GM20431 (cell line): ENCODE data around the gene C3orf80.
"Not testable (repeated sequence)": the region's sequence is repeated elsewhere in the genome, so short reads cannot be mapped to it uniquely, and the experiment has no call there.

Experiments used
- in situ Hi-C: fragments of 300-500 bp; cut with MseI, MboI; formaldehyde crosslinking; loops from one replicate; pipeline ENCODE4 v1.15.0; 2020; ENCODE audit warnings: low sequenced_read_pairs; ENCODE audit not compliant: unreplicated experiment

The C3orf80 gene

DNA sequence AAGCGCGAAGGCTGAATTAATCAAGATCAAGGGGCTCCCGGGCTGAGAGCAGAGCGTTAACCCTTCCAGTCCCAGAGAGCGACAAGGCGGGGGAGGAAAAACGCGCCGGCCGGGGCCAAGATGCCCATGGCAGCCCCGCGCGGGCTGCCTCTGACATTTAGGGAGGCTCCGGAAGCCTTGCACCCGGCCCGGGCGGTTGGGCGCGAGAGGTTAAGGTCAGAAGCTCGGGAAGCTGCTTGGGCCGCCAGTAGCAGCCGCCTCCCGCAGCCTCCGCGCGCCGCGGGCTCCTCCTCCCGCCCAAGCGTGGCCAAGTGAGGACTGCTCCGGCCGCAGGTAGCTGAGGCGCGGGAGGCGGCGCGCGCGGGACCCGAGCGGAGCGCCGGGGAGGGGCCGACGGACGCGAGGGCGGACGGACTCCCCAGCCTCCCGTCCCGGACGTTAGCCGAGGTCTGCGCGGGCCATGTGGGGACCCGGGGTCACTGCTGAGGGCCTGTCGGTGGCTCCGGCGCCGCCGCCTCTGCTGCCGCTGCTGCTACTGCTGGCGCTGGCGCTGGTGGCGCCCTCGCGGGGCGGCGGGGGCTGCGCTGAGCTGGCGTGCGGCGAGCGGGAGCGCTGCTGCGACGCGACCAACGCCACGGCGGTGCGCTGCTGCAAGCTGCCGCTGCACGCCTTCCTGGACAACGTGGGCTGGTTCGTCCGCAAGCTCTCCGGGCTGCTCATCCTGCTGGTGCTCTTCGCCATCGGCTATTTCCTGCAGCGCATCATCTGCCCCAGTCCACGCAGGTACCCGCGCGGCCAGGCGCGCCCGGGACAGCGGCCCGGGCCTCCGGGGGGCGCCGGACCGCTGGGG lies at the start of gene C3orf80:
TSS of gene C3orf80 (plus strand) at position 247 of the 850 bp plus-strand sequence. CDS start at position 461, 214 bp downstream.
- in situ Hi-C loops, result no loop called here

DNA sequence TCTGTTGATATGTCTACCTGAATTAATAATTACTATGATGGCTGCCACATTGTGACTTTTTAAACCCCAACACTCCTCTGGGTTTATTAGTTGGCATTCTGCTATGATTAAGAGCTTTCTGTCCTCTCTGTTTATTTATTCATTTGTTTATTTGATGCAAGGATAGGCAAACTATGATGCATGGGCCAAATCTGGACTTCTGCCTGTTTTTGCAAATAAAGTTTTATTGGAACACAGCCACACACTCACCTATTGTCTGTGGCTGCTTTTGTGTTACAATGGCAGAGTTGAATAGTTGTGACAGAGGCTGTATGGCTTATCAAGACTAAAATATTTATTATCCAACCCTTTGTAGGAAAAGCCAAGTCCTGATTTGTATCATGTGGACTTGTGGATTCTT lies 48.3 kb upstream of the C3orf80 start:
- in situ Hi-C loops, result no loop called here

DNA sequence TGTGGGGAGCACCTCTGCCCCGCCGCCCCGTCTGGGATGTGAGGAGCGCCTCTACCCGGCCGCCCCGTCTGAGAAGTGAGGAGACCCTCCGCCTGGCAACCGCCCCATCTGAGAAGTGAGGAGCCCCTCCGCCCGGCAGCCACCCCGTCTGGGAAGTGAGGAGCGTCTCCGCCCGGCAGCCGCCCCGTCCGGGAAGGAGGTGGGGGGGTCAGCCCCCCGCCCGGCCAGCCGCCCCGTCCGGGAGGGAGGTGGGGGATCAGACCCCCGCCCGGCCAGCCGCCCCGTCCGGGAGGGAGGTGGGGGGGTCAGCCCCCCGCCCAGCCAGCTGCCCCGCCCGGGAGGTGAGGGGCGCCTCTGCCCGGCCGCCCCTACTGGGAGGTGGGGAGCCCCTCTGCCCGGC lies 46.6 kb upstream of the C3orf80 start:
- in situ Hi-C loops, result not testable (repeated sequence)

DNA sequence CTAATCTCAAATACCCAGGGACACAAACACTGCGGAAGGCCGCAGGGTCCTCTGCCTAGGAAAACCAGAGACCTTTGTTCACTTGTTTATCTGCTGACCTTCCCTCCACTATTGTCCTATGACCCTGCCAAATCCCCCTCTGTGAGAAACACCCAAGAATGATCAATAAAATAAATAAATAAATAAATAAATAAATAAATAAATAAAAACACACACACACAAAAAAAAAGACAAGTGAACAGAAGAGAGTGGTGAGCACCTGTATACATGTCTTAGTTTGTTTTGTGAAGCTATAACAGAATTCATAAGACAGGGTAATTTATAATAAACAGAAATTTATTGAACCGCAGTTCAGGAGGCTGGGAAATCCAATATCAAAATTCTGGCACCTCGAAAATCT lies 45.8 kb upstream of the C3orf80 start:
- in situ Hi-C loops, result not testable (repeated sequence)

DNA sequence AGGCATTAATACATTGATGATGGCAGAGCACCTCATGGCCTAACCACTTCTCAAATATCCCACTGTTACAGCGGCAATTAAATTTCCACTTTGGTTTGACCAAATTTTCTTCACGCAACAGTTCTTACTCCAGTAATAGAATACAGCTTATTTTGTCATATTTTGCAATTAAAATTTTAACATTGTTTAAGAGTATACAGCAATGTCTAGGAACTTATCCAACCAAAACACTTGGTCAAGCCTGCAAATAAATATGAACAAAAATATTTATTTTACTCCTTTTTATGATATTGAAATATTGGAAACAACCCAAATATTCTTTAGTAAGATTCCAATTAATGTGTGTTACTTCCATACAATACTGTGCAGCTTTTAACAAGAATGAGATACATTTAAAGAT lies 45.3 kb upstream of the C3orf80 start:
- in situ Hi-C loops, result no loop called here

DNA sequence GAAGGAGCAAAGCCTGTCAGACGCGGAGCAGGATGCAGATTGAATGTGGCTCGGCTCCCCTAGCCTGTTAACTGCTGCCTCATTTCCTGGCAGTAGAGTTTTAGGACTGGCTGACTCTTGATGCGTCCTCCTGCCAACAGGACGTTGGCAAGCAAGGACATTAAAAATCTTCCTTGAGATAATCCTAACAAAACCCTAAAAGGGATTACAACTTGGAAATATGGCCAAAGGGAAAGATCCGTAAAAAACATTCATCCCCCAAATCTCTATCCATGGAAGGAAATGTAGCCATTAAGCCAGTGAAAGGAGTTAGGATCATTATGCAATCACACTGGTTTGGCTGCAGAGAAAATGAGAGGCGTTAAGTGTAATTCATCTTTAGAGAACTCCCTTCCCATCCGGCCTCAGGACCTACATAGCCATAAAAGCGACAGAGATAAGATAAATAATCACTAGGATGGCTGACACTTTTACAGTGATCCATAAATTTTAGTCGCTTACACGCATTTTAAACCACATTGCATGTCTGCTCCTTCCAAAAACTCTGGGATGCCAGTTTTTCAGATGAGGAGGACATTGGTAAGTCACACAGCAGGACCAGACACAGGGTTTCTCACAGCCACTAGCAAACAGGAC lies 44.5 kb upstream of the C3orf80 start:
- in situ Hi-C loops, result no loop called here

DNA sequence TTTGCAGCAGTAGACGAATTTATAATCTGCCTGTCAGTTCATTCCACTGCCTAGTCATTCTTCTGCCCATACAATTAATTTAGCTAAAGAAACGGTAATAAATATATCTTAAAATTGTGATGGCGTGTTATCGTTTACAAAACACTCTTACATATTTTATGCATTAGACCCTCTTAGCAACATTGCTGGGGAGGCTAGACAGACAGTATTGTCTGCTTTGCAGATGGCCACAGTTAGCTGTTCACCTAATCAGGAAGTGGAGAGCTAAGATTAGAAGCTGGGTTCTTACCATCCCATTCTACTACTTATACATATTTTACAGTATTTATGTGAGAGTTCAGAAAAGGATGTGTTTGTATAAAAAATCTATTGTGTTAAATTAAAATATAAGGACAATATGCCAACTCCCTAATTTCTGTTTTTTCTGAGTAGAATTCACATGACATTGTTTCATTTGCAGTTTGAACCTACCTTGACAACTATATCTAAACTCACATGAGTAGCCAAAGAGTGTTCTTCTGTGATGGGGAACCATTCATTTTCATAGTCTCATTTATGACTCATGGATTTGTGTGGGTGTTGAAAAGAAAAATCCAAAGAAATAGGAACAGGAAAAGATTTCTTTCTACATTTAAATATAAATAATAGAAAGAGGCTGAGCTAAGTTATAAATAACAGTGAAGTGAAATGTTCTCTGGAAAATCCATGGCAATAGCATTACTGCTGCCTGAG lies 41.7 kb upstream of the C3orf80 start:
- in situ Hi-C loops, result no loop called here

DNA sequence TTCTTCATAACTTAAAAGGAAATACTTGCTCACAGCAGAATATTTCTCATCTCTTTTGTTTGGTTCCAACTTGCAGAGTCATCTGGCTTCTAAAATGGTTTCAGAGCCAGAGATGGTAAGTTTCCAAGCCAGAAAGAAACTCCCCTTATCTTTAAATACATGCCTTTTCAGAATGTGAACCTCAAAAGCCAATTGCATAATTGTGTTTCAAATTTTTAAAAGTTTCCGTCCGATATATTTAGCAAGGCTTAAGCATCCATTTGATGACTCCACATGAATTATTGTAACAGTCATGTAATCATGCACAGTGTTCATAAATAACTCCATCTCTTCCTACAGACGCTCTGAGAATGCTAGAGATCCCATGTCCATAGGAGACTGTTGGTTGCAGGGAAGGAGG lies 40.6 kb upstream of the C3orf80 start:
- in situ Hi-C loops, result no loop called here

DNA sequence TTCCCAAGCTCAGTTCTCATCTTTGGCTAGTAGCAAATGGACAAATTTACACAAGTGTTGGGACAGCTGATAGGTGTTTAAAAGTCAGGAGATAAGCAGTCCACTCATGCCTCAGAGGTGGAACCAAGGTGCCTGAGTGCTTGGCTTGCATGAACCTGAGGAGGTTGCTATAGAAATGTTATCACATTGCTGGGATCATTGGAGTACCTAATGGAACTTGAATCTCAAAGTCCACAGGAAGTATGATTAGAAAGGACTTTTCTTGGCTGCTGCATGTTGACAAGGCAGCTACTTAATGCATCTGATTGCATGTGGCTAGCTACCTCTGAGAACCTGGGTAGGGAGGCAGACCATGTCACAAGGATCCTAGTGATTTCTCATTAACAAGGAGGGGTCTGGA lies 39.5 kb upstream of the C3orf80 start:
- in situ Hi-C loops, result no loop called here

DNA sequence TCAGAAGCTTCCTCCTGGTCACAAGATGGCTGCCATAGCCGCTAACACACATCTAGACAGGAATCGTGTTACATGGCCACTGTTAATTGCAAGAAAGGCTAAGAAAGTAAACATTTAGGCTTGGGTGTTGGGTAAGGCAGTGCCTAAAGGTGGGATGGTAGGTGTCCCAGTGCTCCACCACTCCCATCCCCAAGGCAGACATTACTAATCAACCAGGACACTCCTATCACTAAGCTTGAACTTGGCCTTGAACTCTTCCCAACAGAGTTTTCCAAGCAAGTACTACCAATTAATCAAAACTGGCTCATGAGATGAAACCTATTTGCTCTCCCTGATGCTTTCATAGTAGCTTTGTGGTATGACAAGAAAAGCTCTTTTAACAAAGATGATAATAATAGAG lies 37.9 kb upstream of the C3orf80 start:
- in situ Hi-C loops, result no loop called here

DNA sequence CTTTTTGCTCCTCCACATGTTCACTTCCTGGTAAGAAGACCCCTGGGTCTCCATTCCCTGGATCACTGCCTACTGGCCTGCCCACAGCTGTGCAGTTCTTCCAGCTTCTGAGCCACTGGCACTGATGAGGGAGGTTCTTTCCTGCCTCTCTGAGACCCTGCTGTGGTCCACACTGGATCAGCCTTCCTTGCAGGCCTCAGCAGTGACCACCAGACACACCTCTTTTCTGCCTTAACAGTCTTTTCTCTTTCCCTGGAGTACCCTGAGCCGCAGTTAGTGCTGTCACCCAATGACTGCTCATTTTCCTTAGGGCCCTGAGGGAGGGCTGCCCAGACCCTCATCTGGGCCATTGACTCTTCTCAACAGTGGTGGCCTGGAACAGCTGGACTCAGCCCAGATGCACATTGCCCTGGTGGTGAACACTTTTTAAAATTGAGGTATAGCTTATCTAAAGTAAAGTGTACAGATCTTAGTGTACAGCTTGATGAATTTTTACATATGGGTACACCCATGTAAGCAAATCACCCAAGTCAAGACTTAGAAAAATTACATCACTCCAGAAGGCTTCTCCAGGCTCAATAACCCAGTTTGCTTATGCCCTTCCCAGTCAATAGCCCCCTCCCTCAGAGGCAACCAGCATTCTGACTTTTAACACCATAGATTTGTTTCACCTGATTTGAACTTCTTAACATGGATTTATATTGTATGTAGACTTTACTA lies 32.8 kb upstream of the C3orf80 start:
- in situ Hi-C loops, result no loop called here

DNA sequence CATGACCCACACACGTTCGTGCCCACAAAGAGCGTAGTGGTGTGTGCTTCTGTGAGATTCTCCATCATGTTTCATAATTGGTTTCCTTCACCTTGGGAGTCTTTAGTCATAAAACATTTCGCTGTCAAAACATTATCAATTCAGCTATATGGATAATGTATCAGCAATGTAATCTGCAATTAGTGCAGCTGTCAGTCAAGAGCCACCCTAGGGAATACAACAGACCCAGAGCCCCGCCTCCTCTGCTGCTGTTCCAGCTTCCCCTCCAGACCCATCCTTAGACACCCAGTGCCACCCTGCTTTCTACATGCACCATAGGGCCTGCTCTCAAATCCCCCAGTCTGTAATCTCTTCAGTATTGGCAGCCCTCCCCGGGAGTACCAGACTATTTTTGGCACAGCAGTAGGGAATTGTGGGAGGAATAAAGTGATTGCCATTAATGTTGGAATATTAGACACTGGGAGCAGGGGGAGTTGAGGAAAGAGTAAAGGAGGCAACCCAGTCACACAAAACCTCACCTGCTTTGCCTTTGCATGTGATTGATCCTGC lies 31.5 kb upstream of the C3orf80 start:
- in situ Hi-C loops, result no loop called here

DNA sequence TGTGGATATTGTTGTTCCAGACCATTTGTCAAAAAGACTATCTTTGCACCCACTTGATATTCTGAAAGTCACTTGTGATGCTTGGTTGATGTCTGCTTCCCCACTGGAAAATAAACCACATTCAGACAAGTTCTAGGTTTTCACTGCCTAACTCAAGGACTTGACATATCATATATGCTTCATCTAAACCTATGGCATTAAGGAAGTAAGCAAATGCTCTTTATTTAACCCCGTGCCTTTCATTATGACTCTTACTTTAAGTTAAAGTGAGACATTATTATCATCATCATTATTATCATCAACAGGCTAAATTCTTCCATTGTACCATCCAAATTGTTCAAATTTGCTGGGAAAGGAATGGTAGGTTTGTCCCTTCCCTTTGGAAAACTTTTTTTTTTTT lies 30.8 kb upstream of the C3orf80 start:
- in situ Hi-C loops, result no loop called here

DNA sequence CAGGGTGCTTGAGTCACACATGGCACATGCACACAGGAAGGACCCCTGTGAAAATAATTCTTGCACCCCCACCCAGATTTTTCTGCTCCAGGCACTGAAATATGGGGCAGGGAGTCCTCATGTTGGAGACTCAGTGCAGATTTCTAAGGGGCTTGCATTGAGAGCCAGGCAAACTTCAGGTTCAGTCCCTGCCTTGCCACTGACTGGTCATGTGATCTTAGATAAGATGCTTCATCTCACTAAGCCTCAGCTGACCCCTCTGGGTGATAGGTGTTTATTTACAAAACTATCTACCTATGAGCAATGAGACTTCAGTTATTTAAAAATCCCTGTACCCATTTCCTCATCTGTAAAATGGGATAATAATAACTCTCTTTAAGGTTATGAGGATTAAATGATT lies 30.1 kb upstream of the C3orf80 start:
- in situ Hi-C loops, result no loop called here

DNA sequence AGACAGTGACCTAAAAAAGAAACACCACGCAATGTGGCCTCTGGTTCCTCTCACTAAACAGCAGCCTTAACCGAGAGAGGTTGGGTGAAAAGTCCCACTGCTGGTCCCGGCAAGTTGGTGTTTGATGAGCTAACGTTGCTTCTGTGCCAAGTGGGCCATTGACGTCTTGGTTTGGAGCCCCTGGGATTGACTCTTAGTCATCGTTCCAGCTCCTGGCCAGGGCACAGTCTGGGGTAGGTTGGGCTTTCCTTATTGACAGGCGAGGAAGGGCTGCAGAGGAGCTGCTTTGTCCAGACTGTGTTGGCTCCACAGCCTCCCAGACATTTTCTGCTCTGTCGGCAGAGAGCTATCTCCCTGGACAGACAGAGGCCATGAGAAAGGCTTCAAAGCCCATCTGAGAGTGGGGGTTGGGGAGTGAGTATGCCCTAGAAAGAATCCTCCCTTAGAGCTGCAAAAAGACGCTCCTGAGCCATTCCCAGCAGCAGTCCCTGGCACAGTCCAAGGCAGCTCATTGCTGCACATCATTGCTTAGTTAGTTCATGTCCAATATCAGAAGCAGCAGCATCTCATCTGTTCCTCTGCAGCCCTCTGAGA lies 28.6 kb upstream of the C3orf80 start:
- in situ Hi-C loops, result no loop called here

DNA sequence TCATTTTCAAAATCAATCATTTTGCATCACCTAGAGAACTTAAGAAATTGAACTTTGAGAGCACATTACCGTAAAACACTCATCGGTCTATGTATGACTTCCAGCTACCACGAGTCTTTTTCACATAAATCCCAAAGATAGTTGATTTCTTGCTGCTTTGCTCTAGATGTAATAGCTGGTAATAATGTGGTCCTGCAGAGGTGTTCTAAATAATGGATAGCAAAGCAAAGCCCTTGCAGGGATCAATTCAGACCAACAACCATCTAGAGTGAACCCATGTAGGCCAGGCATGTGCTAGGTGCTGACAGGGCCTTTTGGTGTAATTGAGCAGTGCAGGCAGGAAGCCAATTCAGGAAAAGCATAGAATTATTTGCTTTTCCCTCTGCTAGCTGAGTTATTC lies 26.1 kb upstream of the C3orf80 start:
- in situ Hi-C loops, result no loop called here

DNA sequence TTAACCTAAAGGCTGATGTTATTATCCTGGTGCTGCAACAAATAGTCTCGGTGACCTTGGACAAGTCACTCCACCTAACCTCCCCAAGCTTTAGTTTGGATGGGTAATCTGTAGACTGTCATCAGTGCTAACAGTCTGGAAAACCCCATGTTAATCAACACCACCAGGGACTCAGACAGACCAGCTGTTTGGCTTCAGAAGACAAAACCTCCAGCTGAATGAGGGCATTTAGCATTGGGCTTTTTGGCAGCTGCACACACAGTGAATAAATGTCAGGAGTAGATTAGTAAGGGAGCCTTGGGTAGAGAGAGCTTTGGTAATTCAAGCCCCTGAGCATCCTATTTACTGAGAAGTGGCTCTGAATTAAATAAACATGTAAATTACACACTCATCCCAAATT lies 24.9 kb upstream of the C3orf80 start:
- in situ Hi-C loops, result no loop called here

DNA sequence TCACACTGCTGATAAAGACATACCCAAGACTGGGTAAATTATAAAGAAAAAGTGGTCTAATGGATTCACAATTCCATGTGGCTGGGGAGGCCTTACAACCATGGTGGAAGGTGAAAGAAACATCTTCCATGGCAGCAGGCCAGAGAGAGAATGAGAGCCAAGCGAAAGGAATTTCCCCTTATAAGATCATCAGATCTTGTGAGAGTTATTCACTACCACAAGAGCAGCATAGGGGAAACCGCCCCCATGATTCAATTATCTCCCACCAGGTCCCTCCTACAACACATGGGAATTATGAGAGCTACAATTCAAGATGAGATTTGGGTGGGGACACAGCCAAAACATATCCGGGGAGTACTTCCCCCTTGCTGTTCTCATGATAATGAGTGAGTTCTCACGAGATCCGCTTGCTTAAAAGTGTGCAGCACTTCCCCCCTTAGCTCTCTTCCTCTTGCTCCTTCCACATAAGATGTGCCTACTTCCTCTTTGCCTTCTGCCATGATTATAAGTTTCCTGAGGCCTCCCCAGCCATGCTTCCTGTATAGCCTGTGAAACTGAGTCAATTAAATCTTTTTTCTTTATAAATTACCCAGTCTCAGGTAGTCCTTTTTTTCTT lies 20.7 kb upstream of the C3orf80 start:
- in situ Hi-C loops, result not testable (repeated sequence)

DNA sequence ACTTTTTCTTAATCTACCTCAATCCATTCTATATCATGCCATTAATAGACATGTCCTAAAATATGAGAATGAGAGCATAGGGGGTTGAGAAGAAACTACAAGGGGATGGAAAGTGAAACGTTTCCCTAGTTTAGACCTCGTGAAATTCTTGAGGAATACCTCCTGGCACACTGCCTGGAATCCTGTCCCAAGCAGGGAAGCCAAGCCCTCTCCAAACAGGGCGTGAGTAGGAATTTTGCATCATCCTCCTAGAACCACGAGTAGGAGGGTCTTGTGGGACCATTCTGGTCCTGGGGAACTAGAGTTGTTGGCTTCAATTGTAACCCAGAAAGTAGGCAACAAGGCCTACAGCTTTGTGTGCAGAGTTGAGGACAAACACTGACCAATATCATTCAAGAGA lies 19.6 kb upstream of the C3orf80 start:
- in situ Hi-C loops, result no loop called here
